Retinal pigment epithelial cell (primary cell): ENCODE results near the gene ST6GALNAC3.

Source experiments
- DNase-seq: peaks from one replicate; pipeline ENCODE4 v3.0.0-alpha.2; 2010; ENCODE audit warnings: low read depth
- H3K4me3 ChIP-seq: 2 replicates; pipeline ENCODE4 v1.5.1; 2011; ENCODE audit warnings: mild to moderate bottlenecking, low read length, control low read depth, moderate library complexity
- CTCF ChIP-seq: conservative IDR thresholded peaks from 2 replicates; pipeline ENCODE4 v1.5.1; 2011; ENCODE audit warnings: low read depth, low read length, control low read depth, inconsistent platforms

Gene ST6GALNAC3

GRCh38 chr1:76068953-76069561, 5.5 kb upstream of the ST6GALNAC3 start:
- H3K4me3 ChIP-seq, result no peak overlapping the region
- no peak for TF ChIP-seq CTCF
- no peak for DNase-seq

GRCh38 chr1:76070538-76070937, 4.0 kb upstream of the ST6GALNAC3 start:
- no peak for DNase-seq
- H3K4me3 ChIP-seq, result no peak overlapping the region
- TF ChIP-seq CTCF, result no peak

- TF ChIP-seq CTCF, result no peak
- H3K4me3 ChIP-seq, result no peak overlapping the region
- DNase-seq, result peak; percentile 61
Observed at GRCh38 chr1:76073481-76073880, 1.1 kb upstream of the ST6GALNAC3 start.

- no peak for TF ChIP-seq CTCF
- peak overlapping the region; percentile 66 for H3K4me3 ChIP-seq
- no peak for DNase-seq
Observed at GRCh38 chr1:76075188-76075489, 593 bp downstream of the ST6GALNAC3 start.

- no peak overlapping the region for H3K4me3 ChIP-seq
- no peak for TF ChIP-seq CTCF
- no peak for DNase-seq
Observed at GRCh38 chr1:76075877-76076276, 1.3 kb downstream of the ST6GALNAC3 start.

GRCh38 chr1:76079475-76080227, 5.1 kb downstream of the ST6GALNAC3 start:
- no peak for TF ChIP-seq CTCF
- DNase-seq, result no peak
- no peak overlapping the region for H3K4me3 ChIP-seq

GRCh38 chr1:76080552-76081079, 6.1 kb downstream of the ST6GALNAC3 start:
- no peak for TF ChIP-seq CTCF
- no peak for DNase-seq
- H3K4me3 ChIP-seq, result no peak overlapping the region
